Measurements from ENCODE around the gene CCDC197.

DNA sequence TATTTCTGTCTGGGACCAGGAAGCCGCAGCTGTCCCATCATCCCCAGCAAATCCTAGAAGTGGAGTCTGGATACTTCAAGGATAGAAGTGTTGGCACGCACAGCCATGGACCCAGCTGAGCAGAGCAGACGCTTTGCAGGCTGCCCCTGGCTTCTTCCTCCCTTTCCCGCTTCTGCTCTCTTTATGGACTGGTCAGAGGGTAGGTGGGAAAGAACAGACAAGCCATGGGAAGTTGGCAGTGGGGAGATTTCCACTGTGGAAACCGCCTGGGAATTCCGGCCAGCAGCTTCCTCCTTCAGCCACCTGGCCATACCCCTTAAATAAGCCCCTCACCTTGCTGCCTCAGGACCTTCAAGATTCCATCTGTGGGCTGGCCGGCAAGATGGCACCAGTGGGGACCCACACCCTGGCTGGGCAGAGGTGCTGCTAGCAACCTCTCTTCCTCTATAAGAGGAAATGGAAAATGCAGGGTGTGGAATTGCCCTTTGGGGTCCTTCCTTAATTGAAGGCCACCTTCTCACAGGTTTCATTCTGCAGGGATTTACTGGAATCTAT, 49.7 kb downstream of the CCDC197 start:
- TF ChIP-seq, protein P1, sequence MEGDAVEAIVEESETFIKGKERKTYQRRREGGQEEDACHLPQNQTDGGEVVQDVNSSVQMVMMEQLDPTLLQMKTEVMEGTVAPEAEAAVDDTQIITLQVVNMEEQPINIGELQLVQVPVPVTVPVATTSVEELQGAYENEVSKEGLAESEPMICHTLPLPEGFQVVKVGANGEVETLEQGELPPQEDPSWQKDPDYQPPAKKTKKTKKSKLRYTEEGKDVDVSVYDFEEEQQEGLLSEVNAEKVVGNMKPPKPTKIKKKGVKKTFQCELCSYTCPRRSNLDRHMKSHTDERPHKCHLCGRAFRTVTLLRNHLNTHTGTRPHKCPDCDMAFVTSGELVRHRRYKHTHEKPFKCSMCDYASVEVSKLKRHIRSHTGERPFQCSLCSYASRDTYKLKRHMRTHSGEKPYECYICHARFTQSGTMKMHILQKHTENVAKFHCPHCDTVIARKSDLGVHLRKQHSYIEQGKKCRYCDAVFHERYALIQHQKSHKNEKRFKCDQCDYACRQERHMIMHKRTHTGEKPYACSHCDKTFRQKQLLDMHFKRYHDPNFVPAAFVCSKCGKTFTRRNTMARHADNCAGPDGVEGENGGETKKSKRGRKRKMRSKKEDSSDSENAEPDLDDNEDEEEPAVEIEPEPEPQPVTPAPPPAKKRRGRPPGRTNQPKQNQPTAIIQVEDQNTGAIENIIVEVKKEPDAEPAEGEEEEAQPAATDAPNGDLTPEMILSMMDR (conservative IDR thresholded peaks at IDR 0.05), result no peak
- no peak for TF ChIP-seq ZFX (IDR thresholded peaks at IDR 0.05)

Measured in C4-2B (cell line).